Stimulated activated CD4-positive, alpha-beta T cell treated with anti-CD3 and anti-CD28 coated beads, Interleukin-2, amount 100 ng/mL, for 4 hours (primary cell): Measurements from ENCODE around the gene TTBK2.

Source experiments
- DNase-seq: peaks from one replicate; pipeline ENCODE4 v3.0.0-alpha.2; 2020; ENCODE audit warnings: low read depth

The TTBK2 gene

GRCh38 chr15:42760759-42761158 is 159.8 kb downstream of the TTBK2 start:
- DNase-seq, result no peak

- no peak for DNase-seq
Measured at GRCh38 chr15:42759093-42759492, 161.5 kb downstream of the TTBK2 start.

GRCh38 chr15:42750306-42750705 is 170.3 kb downstream of the TTBK2 start:
- no peak for DNase-seq

- no peak for DNase-seq
Measured at GRCh38 chr15:42749266-42749665, 171.3 kb downstream of the TTBK2 start.

GRCh38 chr15:42744195-42744594 is 176.4 kb downstream of the TTBK2 start:
- no peak for DNase-seq

- no peak for DNase-seq
Measured at GRCh38 chr15:42742149-42742548, 178.4 kb downstream of the TTBK2 start.

- DNase-seq, result no peak
Measured at GRCh38 chr15:42741710-42742109, 178.9 kb downstream of the TTBK2 start.

GRCh38 chr15:42737529-42738328 is 182.8 kb downstream of the TTBK2 start:
- no peak for DNase-seq

- peak; percentile 88 for DNase-seq
Measured at GRCh38 chr15:42736793-42737528, 183.6 kb downstream of the TTBK2 start, which contains the start of gene CDAN1. Gene CDAN1, minus strand, starts transcription at chr15:42737128. Its CDS starts 26 bp downstream, at chr15:42737102.

- DNase-seq, result no peak
Measured at GRCh38 chr15:42736178-42736792, 184.3 kb downstream of the TTBK2 start.

- DNase-seq, result no peak
Measured at GRCh38 chr15:42735382-42736165, 185.0 kb downstream of the TTBK2 start.

- no peak for DNase-seq
Measured at GRCh38 chr15:42734076-42734672, 186.4 kb downstream of the TTBK2 start.

- DNase-seq, result no peak
Measured at GRCh38 chr15:42733027-42733426, 187.6 kb downstream of the TTBK2 start.

- DNase-seq, result no peak
Measured at GRCh38 chr15:42732095-42732827, 188.3 kb downstream of the TTBK2 start.

GRCh38 chr15:42731461-42731860 is 189.1 kb downstream of the TTBK2 start:
- DNase-seq, result no peak

GRCh38 chr15:42730536-42730935 is 190.0 kb downstream of the TTBK2 start:
- no peak for DNase-seq

GRCh38 chr15:42730135-42730534 is 190.4 kb downstream of the TTBK2 start:
- no peak for DNase-seq

GRCh38 chr15:42729409-42729808 is 191.2 kb downstream of the TTBK2 start:
- no peak for DNase-seq

- DNase-seq, result no peak
Measured at GRCh38 chr15:42728972-42729371, 191.6 kb downstream of the TTBK2 start.

GRCh38 chr15:42728560-42728959 is 192.0 kb downstream of the TTBK2 start:
- no peak for DNase-seq
